ENCODE results near the gene MAGOH.

DNA sequence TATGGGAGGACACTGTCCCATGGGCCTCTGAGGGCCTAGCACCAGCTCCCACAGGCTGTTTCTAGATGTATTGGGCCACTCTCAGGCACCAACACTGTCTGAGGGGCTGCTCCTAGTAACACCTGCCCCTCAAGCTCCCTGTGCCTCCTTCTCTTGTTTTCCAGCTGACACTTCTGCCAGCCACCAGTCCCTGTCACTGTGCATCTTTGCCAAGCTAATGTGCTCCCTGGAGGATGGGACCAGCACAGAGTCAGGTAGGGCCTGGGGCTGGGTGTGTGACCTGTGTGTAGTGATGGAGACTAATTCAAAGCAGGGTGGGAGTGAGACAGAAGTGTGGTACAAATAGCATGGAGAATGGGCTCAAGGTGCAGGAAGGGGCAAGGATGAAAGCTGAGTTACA is 29.4 kb upstream of the MAGOH start:
- TF ChIP-seq EZH2 (IDR thresholded peaks at IDR 0.05; ENCODE audit: insufficient read depth, poor library complexity, severe bottlenecking) = no peak
- TF ChIP-seq EZH2phosphoT487 (IDR thresholded peaks at IDR 0.05; ENCODE audit: insufficient read depth, low read depth) = no peak

Measured in GM23248 (cell line).